GM12865 (cell line): ENCODE measurements around the gene MANSC4.
A peak's percentile ranks its signal among the peaks of the same experiment; 100 is the strongest.

Experiments used
- DNase-seq: peaks from one replicate; pipeline ENCODE4 v3.0.0; 2010; ENCODE audit warnings: low read depth
- H3K4me3 ChIP-seq: 2 replicates; pipeline ENCODE4 v1.5.1; 2011; ENCODE audit warnings: mild to moderate bottlenecking, low read depth, low read length, control low read depth
- TF ChIP-seq, protein P1 (sequence below): IDR thresholded peaks from 2 replicates; pipeline ENCODE4 v1.5.1; 2011; ENCODE audit warnings: low read length, control low read depth, low read depth, inconsistent platforms; ENCODE audit not compliant: insufficient read depth; ENCODE audit errors: missing control alignments

MANSC4 gene

DNA sequence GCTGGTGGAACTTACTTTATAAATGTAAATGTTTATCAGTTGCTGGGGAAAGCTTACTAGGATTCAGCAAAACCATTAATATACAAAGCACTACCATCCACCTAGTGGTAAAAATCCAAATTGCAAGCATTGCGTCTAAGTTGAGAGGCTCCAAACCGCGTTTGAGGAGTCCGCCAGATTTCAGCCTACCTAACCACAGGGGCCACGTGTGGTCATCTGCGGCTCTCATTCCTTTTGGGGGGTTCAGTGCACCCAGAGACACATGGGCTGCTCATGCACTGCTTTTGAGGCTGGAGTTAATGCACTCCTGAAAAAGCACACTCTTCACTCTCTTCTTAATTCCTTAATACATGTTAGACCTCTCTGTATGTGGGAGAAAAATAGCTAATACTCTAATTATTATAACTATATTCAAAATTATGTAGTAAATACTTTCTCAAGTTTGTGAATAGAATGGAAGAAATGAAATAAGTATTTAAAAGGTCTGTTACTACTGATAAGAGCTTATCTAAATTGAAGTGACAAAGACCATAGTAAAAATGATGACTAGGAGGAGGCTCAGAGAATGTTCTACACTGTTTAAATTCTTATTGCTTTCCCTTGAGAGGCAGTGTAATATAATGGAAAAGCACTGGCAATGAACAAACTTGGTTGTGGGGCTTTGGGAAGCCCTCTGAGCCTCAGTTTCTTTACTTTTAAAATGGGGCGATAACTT is 41.4 kb upstream of the MANSC4 start:
- peak; percentile 83 for DNase-seq
- TF ChIP-seq, protein P1, sequence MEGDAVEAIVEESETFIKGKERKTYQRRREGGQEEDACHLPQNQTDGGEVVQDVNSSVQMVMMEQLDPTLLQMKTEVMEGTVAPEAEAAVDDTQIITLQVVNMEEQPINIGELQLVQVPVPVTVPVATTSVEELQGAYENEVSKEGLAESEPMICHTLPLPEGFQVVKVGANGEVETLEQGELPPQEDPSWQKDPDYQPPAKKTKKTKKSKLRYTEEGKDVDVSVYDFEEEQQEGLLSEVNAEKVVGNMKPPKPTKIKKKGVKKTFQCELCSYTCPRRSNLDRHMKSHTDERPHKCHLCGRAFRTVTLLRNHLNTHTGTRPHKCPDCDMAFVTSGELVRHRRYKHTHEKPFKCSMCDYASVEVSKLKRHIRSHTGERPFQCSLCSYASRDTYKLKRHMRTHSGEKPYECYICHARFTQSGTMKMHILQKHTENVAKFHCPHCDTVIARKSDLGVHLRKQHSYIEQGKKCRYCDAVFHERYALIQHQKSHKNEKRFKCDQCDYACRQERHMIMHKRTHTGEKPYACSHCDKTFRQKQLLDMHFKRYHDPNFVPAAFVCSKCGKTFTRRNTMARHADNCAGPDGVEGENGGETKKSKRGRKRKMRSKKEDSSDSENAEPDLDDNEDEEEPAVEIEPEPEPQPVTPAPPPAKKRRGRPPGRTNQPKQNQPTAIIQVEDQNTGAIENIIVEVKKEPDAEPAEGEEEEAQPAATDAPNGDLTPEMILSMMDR, result peak; percentile 70
- peak overlapping the region; percentile 13 for H3K4me3 ChIP-seq

DNA sequence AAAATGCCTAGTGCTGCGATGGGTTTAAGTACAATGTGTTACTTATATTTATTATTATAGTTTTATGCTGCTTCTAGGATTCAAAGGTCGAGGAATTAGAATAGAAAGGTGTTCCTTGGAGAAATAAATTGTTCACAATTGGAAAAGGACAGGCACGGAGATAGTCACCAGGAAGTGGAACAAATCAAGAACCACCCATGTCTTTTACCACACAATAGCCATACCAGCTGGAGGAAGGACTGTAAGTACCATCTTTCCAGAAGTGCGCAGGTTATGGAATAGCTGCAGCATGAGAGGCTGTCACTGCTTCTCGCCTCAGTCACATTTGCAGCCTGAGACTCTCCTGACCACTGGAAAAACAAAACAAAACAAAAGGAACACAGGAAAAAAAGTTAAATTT is 40.5 kb upstream of the MANSC4 start:
- no peak for DNase-seq
- no peak overlapping the region for H3K4me3 ChIP-seq
- TF ChIP-seq, protein P1, result no peak

DNA sequence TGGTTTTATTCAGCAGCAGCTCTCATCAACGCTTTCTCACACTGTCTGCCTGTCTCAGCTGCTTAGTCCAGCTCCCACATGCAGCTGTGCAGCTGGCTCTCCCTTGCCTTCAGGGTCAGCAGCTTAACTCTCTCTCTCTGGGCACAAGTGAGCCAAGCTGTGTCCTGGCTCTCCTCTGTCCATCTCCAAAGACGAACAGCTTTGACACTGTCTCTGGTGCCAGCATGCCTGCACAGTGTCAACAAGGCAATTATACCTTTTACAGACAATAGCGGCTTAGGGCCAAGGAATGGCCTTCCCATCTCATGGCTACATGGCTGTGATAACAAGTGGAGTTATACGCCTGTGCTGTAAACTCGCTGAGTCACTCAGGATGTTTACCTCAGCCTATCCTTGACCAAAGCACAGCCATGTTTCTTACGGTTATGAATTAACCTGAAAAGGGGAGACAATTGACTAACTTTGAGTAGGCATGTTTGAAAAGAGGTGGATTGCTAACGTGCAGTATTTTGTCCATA is 38.4 kb upstream of the MANSC4 start:
- TF ChIP-seq, protein P1, result no peak
- H3K4me3 ChIP-seq, result no peak overlapping the region
- no peak for DNase-seq

DNA sequence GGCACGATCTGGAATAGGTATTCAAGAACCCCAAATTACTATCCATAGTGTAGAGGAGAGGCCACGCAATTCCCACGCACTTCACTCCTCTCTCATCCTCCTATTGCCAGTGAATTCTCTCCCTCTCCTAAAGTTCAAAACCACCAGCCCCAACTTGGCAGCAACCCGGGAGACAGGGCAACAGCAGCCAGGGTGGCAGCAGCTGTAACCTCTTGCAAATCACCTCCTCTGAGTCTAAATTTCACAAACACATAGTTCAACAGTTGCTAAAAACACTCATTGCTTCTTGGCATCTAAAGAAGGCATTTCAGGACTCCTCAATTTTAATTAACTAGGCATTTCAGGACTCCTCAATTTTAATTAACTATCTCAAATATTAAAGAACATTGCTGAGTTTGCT is 37.7 kb upstream of the MANSC4 start:
- TF ChIP-seq, protein P1, result no peak
- DNase-seq, result no peak
- no peak overlapping the region for H3K4me3 ChIP-seq

DNA sequence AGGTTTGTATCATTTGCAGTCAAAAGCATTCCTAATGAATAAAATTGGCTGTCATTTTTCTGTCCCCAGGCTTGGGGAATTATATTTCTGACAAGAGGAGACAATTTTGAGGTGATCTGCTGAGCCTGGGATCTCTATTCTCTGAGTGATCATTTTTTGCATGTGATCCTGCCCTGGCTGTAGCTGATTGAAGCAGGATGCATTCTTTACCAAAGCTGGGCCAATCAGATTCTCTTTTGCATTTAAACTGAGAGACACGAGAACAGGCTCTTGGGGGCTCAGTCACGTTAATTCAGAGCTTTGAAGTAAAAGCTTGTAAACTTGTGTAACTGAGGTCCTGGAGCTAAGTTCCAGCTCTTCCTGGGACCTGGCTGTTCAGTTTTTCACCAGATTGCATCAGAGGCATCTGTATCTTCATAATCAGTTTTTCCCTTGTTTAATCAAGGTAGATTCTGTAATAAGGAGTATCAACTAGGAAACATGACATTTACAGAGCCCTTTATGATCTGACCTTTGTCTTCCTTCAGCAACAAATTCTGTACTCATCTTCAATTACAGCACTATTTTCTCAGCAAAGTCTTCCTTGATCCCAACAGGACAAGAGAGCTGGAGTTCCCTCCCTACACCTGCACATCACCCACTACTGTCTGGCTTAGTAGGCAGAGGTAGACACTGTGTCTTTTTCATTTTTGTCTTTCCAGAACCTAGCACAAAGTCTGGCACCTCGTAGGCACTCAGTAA is 35.0 kb upstream of the MANSC4 start:
- TF ChIP-seq, protein P1, result no peak
- DNase-seq, result no peak
- no peak overlapping the region for H3K4me3 ChIP-seq

DNA sequence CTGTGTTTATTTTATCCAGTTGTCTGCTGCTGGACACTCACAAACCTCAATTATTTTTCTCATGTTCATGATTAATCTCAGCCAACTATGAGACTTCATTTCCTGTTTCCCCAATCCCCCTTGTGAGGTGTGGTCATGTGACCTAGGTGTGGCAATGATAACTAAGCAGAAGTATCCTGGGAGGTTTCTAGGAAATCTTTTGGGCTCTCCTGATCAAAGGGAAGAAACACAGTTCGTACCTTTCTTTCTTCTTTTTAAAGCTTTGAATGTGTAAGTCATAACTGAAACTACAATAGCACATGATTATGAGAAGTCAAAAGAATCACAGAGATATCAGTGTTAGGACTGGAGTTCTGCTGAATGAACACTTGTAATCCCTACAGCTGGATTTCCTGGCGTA is 34.4 kb upstream of the MANSC4 start:
- H3K4me3 ChIP-seq, result no peak overlapping the region
- TF ChIP-seq, protein P1, result no peak
- DNase-seq, result no peak
